OCI-LY3 (cell line): Measurements from ENCODE around the gene RPS21.

Source experiments
- EZH2phosphoT487 ChIP-seq: fragments of 200-600 bp; shearing (Covaris generic); IDR thresholded peaks from 2 replicates; pipeline ENCODE4 v1.6.1; 2018; ENCODE audit warnings: antibody characterized with exemption, mixed run types, low read depth
- TF ChIP-seq, protein P1 (sequence below): fragments of 200-600, 300-600 bp; sonication (generic); IDR thresholded peaks from 2 replicates; pipeline ENCODE4 v1.5.1; 2014; ENCODE audit warnings: antibody characterized with exemption, low read length, low read depth

DNA sequence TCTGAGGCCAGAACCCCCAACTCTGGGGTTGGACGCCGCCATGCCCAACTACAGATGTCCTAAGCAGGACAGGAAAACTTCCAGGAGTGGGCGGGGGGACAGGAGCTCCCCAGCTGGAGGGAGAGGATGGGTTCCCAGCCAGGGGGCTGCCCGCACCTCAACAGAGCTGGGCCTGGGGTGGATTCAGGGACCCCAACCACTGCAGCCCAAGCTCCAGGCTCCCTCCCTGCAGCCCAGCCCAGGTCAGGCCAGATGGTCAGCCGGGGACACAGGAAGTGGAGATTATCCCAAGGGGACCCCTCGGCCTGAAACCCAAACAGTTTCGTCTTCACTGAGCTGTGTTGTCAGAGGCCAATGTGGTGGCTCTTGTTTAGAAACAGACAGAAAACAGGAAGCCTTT lies 29.2 kb upstream of the RPS21 start:
- TF ChIP-seq, protein P1, sequence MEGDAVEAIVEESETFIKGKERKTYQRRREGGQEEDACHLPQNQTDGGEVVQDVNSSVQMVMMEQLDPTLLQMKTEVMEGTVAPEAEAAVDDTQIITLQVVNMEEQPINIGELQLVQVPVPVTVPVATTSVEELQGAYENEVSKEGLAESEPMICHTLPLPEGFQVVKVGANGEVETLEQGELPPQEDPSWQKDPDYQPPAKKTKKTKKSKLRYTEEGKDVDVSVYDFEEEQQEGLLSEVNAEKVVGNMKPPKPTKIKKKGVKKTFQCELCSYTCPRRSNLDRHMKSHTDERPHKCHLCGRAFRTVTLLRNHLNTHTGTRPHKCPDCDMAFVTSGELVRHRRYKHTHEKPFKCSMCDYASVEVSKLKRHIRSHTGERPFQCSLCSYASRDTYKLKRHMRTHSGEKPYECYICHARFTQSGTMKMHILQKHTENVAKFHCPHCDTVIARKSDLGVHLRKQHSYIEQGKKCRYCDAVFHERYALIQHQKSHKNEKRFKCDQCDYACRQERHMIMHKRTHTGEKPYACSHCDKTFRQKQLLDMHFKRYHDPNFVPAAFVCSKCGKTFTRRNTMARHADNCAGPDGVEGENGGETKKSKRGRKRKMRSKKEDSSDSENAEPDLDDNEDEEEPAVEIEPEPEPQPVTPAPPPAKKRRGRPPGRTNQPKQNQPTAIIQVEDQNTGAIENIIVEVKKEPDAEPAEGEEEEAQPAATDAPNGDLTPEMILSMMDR = no peak
- TF ChIP-seq EZH2phosphoT487 = no peak
